Heart left ventricle (tissue), 16 donors: ENCODE data around the gene TRIM7. TPM values are rescaled to one million over a fixed set of nuclear protein-coding genes. Genes with fewer than 3 reads are reported as not detected.

Source experiments
- ATAC-seq, 4 donors: fragments of 200-7000 bp; cut with Tn5 transposase; one replicate each; pipeline ENCODE4 v1.9.1; 2020 to 2022; ENCODE audit warnings: moderate library complexity in 4 of 4, mild to moderate bottlenecking in 3 of 4, moderate number of reproducible peaks in 1 of 4
- DNase-seq, 5 donors: peaks; one replicate each; pipeline ENCODE4 v3.0.0-alpha.2; 2020
- H3K27ac ChIP-seq, 12 donors: fragments of 200-600 bp; sonication (generic) in 4 of 12; one replicate each; pipeline versions ENCODE4 v1.5.0 to v1.8.0; 2016 to 2022; ENCODE audit warnings: mild to moderate bottlenecking in 2 of 12
- H3K27me3 ChIP-seq, 9 donors: fragments of 200-600 bp; sonication (generic) in 2 of 9; one replicate each; pipeline versions ENCODE4 v1.5.1 to v1.8.0; 2016 to 2022; ENCODE audit warnings: mild to moderate bottlenecking in 3 of 9
- H3K36me3 ChIP-seq, 9 donors: fragments of 200-600 bp; sonication (generic) in 2 of 9; one replicate each; pipeline versions ENCODE4 v1.5.0 to v1.8.0; 2018 to 2022; ENCODE audit warnings: mild to moderate bottlenecking in 2 of 9
- H3K4me1 ChIP-seq, 12 donors: fragments of 200-600 bp; sonication (generic) in 4 of 12; one replicate each; pipeline versions ENCODE4 v1.5.0 to v1.8.0; 2016 to 2022; ENCODE audit warnings: mild to moderate bottlenecking in 3 of 12
- H3K4me3 ChIP-seq, 12 donors: fragments of 200-600 bp; sonication (generic) in 4 of 12; one replicate each; pipeline versions ENCODE4 v1.5.0 to v1.8.0; 2017 to 2022; ENCODE audit warnings: mild to moderate bottlenecking in 9 of 12, moderate library complexity in 4 of 12
- H3K9me3 ChIP-seq, 12 donors: fragments of 200-600 bp; sonication (generic) in 4 of 12; one replicate each; pipeline versions ENCODE4 v1.5.0 to v1.8.0; 2016 to 2022; ENCODE audit warnings: mild to moderate bottlenecking in 1 of 12
- POLR2A ChIP-seq, 2 donors: fragments of 450-650 bp; IDR thresholded peaks; one replicate each; pipeline ENCODE4 v1.6.1; 2017; ENCODE audit warnings: antibody characterized with exemption in 2 of 2, mild to moderate bottlenecking in 2 of 2, moderate library complexity in 2 of 2
- WGBS, 4 donors: extraction: QIAGEN DNeasy Blood & Tissue Kit in 2 of 4; methylation state at CpG; one replicate each; pipeline versions ENCODE4 v1.1.5 to v1.1.7; 2013 to 2018; 5-methylcytosine and 5-hydroxymethylcytosine counted together
- intact Hi-C, 10 donors: fragments of 100-400 bp; cut with DNase I; formaldehyde crosslinking; loops; one replicate each; pipeline versions ENCODE4 v1.11.1 to v1.14.2; 2022
- long read RNA-seq, 3 donors: library from polyadenylated mRNA; unstranded; transcript quantifications; one replicate each; pipeline ENCODE4 v2.0.0, GENCODE V29; 2020 to 2021
- polyA plus RNA-seq, 2 donors: library from polyadenylated mRNA; stranded (reverse); fragments of 200-250 nt; gene quantifications; one replicate each; pipeline ENCODE4 v1.2.3, GENCODE V29; 2013
- total RNA-seq, 9 donors: library from RNA; depleted of rRNA in 2 of 9; stranded (reverse); fragments of >200 nt in 2 of 9; fragmentation: NEBNext Ultra II Directional in 3 of 9; extraction: Animal tissue kit (Norgen Biotek cat#: 25700) in 3 of 9; gene quantifications; one replicate each; pipeline versions ENCODE4 v1.1.0 to v1.2.4, GENCODE V29; 2016 to 2023
- TF ChIP-seq, protein P1 (sequence below), 12 donors: fragments of 200-600 bp; sonication (generic) in 4 of 12; IDR thresholded peaks; one replicate each; pipeline versions ENCODE4 v1.5.0 to v1.8.0; 2018 to 2022; ENCODE audit warnings: antibody characterized with exemption in 12 of 12, mild to moderate bottlenecking in 5 of 12
- donor health status: ischemic (EF 13 %, LVEDD 7.1; RV severe dilation, severe dysfunction).
- donor health status: healthy with polysubstance abuse.
- donor health status: DM: no; HTN: yes; CAD: no.
- donor health status: DM: no; HTN: no; CAD: no.
- donor health status: ischemic (EF 25% LVEDD 6.9; RV normal size, moderate dysfunction).
- donor health status: ischemic (EF 25% LVEDD 5.7; RV mildly dilated, moderate dysfunction).
- donor health status: healthy.
- donor health status: DM: yes; HTN: yes; CAD: no.
- donor health status: ischemic (EF 35%, LVEDD 5.7; RV mildly dilated, moderate dysfunction).
- donor health status: nonischemic (EF 11% LVEDD 7.7; RV severe dilation, severe dysfunction).
- donor health status: DM: yes; HTN: yes; CAD: no.
- donor health status: PGD.
- donor health status: ischemic (EF 29% LVEDD 5.4; RV normal size, mild dysfunction).
- donor health status: nonischemic (EF 23%, LVEDD 6.1; RV moderate dilation, normal function).

TRIM7 gene
- total RNA-seq (10 to 100 TPM in 1 of 9 donors, 1 to 10 TPM in 8; 3.7 to 10.2 (median 6.7) TPM), polyA plus RNA-seq (10 to 100 TPM in 1 of 2 donors, 1 to 10 TPM in 1; 3.6 to 11.0 TPM)
- long read RNA-seq, donor 1, transcript TRIM7-201 (7 exons, 2,840 nt): major isoform, 6 of 19 reads
- long read RNA-seq, donor 1, partial matches to known transcripts: 1 of 19 reads
- long read RNA-seq, donor 1, other reads (novel, unspliced or antisense): 5 of 19 reads
- long read RNA-seq, donor 2, partial matches to known transcripts: 0 of 3 reads
- long read RNA-seq, donor 2, other reads (novel, unspliced or antisense): 1 of 3 reads
- long read RNA-seq, donor 3, transcript TRIM7-201 (7 exons, 2,840 nt): major isoform, 5 of 12 reads
- long read RNA-seq, donor 3, partial matches to known transcripts: 2 of 12 reads
- long read RNA-seq, donor 3, other reads (novel, unspliced or antisense): 2 of 12 reads

DNA sequence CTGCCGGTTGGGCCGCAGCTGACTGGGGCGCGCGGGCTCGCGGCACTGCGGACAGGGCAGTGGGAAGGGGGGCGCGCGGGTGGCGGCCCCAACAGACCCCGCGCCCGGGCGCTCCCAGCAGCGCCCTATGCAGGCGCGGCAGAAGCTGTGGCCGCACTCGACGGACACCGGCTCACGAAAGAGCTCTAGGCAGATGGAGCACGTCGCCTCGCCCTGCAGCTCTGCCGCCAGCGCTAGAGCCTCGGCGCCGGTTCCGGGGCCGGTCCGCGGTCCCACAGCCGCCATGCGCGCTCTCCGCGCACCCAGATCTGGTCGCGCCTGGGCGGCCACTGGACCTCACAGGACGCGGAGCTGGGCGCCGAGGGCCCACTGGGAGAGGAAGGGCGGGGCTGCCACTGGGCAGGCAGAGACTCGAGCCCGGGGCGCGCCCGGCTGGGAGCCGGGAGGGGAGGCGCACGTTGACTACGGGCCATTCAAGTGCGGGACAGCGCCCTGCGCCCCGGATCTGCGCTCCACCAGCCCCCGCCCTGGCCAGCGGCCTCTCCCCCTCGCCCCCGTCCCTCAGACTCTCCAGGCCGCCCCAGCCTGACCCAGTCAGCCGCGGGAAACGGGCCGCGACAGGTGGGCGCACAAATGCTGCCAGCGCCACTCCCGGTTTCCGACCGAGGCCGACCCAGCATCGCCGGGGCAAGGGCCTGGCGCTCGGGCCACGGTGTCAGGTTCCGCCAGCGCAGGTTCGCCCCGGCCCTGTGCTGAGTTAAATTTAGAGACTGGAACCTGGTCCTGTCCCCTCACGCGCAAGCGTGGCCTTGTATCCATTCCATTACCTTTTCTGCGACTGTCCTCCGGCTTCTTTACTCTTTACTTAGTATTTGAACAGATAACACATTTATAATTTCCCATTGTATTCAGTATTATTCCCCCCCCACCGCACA lies at the start of gene TRIM7:
TRIM7 (minus strand) TSS at position 371 of the 935 bp plus-strand sequence; CDS start at position 285, 86 bp downstream.
- Histone ChIP-seq H3K27me3 (peaks cover 0 to 3% (median 0%) of the 10 kb centered on the region in 9 donors), H3K9me3 (no peaks in the 10 kb centered on the region), H3K36me3 (no peaks in the 10 kb centered on the region), H3K4me3 (peak within 1 kb of the TSS; percentile 46 to 78 (median 70)), H3K4me1 (peaks cover 4 to 48% (median 16%) of the 10 kb centered on the region in 12 donors), H3K27ac (peak within 1 kb of the TSS; percentile 14 to 90 (median 82))
- TF ChIP-seq, protein P1, sequence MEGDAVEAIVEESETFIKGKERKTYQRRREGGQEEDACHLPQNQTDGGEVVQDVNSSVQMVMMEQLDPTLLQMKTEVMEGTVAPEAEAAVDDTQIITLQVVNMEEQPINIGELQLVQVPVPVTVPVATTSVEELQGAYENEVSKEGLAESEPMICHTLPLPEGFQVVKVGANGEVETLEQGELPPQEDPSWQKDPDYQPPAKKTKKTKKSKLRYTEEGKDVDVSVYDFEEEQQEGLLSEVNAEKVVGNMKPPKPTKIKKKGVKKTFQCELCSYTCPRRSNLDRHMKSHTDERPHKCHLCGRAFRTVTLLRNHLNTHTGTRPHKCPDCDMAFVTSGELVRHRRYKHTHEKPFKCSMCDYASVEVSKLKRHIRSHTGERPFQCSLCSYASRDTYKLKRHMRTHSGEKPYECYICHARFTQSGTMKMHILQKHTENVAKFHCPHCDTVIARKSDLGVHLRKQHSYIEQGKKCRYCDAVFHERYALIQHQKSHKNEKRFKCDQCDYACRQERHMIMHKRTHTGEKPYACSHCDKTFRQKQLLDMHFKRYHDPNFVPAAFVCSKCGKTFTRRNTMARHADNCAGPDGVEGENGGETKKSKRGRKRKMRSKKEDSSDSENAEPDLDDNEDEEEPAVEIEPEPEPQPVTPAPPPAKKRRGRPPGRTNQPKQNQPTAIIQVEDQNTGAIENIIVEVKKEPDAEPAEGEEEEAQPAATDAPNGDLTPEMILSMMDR (IDR thresholded peaks at IDR 0.05): no peak
- TF ChIP-seq POLR2A (IDR thresholded peaks at IDR 0.05): peak in 1 of 2 donors; percentile 49
- WGBS, 4 donors: 1 to 3% (median 2%) methylated on average over 23 to 94 of the region's 94 CpGs
- DNase-seq: peak; percentile 64 to 85 (median 72)
- intact Hi-C loops: loop anchor here in 1 of 10 donors (5.0 kb wide), 1 partner anchor 37 kb away; the partner anchor contains the start of gene RACK1
- ATAC-seq: peak in 3 of 4 donors; percentile 2 to 65 (median 43)

DNA sequence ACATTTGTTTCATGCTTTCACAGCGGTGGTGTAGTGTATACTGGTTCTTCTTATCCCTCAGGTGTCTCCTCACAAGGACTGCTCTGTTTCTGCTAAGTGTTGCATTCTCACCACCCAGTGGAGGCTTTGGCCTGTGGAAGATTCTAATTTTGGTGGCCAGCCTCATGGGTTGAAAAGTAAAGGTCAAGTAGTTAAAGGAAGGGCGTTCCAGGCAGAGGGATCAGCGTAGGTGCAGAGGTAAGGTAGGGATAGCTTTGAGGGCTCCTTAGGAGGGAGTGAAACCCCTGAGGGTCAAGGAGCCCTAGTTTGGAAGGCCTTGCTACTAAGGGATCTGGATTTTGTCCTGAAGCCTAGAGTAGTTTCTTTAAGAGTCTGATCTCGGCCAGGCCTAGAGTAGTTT lies 43.3 kb upstream of the TRIM7 start:
- 65 to 76% (median 70%) methylated on average over 4 of the region's 4 CpGs for WGBS, 4 donors
- no peaks in the 10 kb centered on the region for H3K27me3 ChIP-seq
- peaks cover 0 to 21% (median 12%) of the 10 kb centered on the region in 9 donors for H3K36me3 ChIP-seq
- ATAC-seq: no peak
- peak overlapping the region in 11 of 12 donors; percentile 48 to 99 (median 96) for H3K27ac ChIP-seq
- H3K9me3 ChIP-seq: no peaks in the 10 kb centered on the region
- intact Hi-C loops: loop anchor here in 1 of 10 donors (10.0 kb wide), 1 partner anchor 443 kb away; the partner anchor contains the start of gene MGAT1
- peak overlapping the region in 11 of 12 donors; percentile 65 to 89 (median 80) for H3K4me3 ChIP-seq
- peaks cover 0 to 82% (median 59%) of the 10 kb centered on the region in 12 donors for H3K4me1 ChIP-seq
- TF ChIP-seq POLR2A (IDR thresholded peaks at IDR 0.05): no peak
- TF ChIP-seq, protein P1 (IDR thresholded peaks at IDR 0.05): no peak
- no peak for DNase-seq

DNA sequence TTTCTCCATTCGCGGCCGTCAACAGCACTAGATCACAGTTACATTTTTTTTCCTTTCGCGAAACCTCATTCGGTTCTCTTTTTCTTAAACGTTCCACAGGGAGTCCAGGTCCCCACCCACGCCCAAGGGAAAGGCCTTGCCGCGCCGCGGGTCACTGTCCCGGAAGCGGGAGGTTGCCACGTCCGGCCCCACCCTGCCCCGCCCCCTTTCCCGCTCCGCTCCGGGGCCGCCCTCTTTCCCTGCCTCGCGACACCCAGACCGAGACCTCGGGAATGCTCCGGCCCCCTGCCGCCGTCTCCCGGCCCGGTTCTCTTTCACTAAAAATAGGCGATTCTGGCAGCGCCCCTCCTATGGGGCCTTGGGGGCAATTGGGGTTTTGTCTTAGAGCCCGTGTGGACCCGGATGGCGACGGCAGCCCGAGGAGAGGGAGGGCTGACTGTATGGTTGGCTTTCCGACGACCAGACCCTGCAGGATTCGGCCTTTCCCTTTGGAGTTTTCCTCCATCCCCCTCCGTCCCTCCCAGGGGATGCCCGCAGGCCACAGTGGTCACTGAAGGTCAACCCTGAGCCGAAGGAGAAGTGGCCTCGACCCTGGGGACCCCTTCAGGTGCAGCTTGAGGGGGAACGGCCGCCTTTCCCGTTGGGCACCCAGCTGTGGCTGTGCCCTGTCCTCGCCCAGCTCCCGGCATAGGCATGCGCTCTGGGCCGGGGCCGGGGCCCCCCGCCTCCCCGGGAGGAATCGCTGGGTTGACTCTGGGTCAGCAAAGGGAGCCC lies 41.5 kb upstream of the TRIM7 start:
- H3K4me3 ChIP-seq: peak overlapping the region; percentile 54 to 89 (median 80)
- intact Hi-C loops: loop anchor here in 4 of 10 donors (2.0 to 10.0 kb wide), 2 partner anchors 14 to 442 kb away; partner anchors contain the start of genes TRIM52 (in 4 of the 4) and MGAT1 (in 1 of the 4)
- DNase-seq (peak; percentile 92 to 95 (median 94)), ATAC-seq (peak; percentile 78 to 88 (median 86))
- TF ChIP-seq, protein P1 (IDR thresholded peaks at IDR 0.05): peak in 3 of 12 donors; percentile 7 to 11 (median 7)
- TF ChIP-seq POLR2A (IDR thresholded peaks at IDR 0.05): peak; percentile 21 to 58
- no peaks in the 10 kb centered on the region for H3K9me3 ChIP-seq
- peaks cover 3 to 81% (median 60%) of the 10 kb centered on the region in 12 donors for H3K4me1 ChIP-seq
- peak overlapping the region; percentile 92 to 99 (median 96) for H3K27ac ChIP-seq
- H3K27me3 ChIP-seq: no peaks in the 10 kb centered on the region
- 0 to 1% (median 0%) methylated on average over 51 to 55 of the region's 55 CpGs for WGBS, 4 donors
- H3K36me3 ChIP-seq: peaks cover 0 to 19% (median 7%) of the 10 kb centered on the region in 9 donors
